ENCODE data around the gene ZNF283. TPM values are rescaled to one million over a fixed set of nuclear protein-coding genes. Genes with fewer than 3 reads are reported as not detected.
A peak's percentile ranks its signal among the peaks of the same experiment; 100 is the strongest.

The ZNF283 gene
- total and polyA plus RNA-seq, 9 of the 15 experiments (the other 6 are each of a cell fraction or from before 2014, with no cell fraction given) = 6.0 to 19.5 (median 9.8) TPM

- TF ChIP-seq NELFE (IDR thresholded peaks at IDR 0.05; ENCODE audit: insufficient read depth, insufficient read length) (no peak), CBX5 (IDR thresholded peaks at IDR 0.05; ENCODE audit: borderline replicate concordance, low read depth) (no peak), GTF2A2 (tag; IDR thresholded peaks at IDR 0.05) (no peak), NR3C1 (CRISPR knock-in tag; IDR thresholded peaks at IDR 0.05) (peak; percentile 50; the same call in 1 of the 2 replicates), USF2 (CRISPR knock-in tag; IDR thresholded peaks at IDR 0.05) (peak; percentile 69; the same call in 1 of the 2 replicates), HMBOX1 (IDR thresholded peaks at IDR 0.05) (no peak), HDAC6 (IDR thresholded peaks at IDR 0.05; ENCODE audit: low read depth, low read length) (no peak), ZNF146 (CRISPR knock-in tag; IDR thresholded peaks at IDR 0.05; ENCODE audit: unreplicated experiment) (no peak), ZNF740 (CRISPR knock-in tag; IDR thresholded peaks at IDR 0.05) (no peak), ZNF740 (tag; IDR thresholded peaks at IDR 0.05) (no peak), U2AF2 (optimal IDR thresholded peaks at IDR 0.05; ENCODE audit: low read depth, low read length) (no peak), MCM7 (IDR thresholded peaks at IDR 0.05) (no peak), ZBTB33 (CRISPR knock-in tag; IDR thresholded peaks at IDR 0.05) (no peak), HINFP (tag; conservative IDR thresholded peaks at IDR 0.05; ENCODE audit: low read depth) (peak; percentile 69; the same call in 1 of the 2 replicates), ZNF175 (CRISPR knock-in tag; IDR thresholded peaks at IDR 0.05; ENCODE audit: low read depth) (peak; percentile 80; the same call in 1 of the 2 replicates), CREB3L1 (IDR thresholded peaks at IDR 0.05; ENCODE audit: borderline replicate concordance, low read depth) (no peak), ZNF41 (CRISPR knock-in tag; conservative IDR thresholded peaks at IDR 0.05) (no peak), EP400 (IDR thresholded peaks at IDR 0.05) (no peak), FOXK1 (CRISPR knock-in tag; IDR thresholded peaks at IDR 0.05; ENCODE audit: borderline replicate concordance) (no peak), YBX1 (IDR thresholded peaks at IDR 0.05) (no peak), PTRF (tag; IDR thresholded peaks at IDR 0.05) (no peak; the same call in 1 of the 2 replicates)
Measured at GRCh38 chr19:43789029-43789428, 38.1 kb upstream of the ZNF283 start (continued).

Measured in K562 (cell line).